Stimulated activated CD4-positive, alpha-beta T cell treated with anti-CD3 and anti-CD28 coated beads, Interleukin-1b, Interleukin-23, amount 100 ng/mL, for 24 hours (primary cell): ENCODE measurements around the gene POTEJ.
"Not testable (repeated sequence)": the region's sequence is repeated elsewhere in the genome, so short reads cannot be mapped to it uniquely, and the experiment has no call there.

ENCODE experiments used
- DNase-seq, 4 experiments: peaks; one replicate each; pipeline ENCODE4 v3.0.0-alpha.2; 2020; ENCODE audit warnings: low read depth in 4 of 4, low spot score in 1 of 4

POTEJ gene

DNA sequence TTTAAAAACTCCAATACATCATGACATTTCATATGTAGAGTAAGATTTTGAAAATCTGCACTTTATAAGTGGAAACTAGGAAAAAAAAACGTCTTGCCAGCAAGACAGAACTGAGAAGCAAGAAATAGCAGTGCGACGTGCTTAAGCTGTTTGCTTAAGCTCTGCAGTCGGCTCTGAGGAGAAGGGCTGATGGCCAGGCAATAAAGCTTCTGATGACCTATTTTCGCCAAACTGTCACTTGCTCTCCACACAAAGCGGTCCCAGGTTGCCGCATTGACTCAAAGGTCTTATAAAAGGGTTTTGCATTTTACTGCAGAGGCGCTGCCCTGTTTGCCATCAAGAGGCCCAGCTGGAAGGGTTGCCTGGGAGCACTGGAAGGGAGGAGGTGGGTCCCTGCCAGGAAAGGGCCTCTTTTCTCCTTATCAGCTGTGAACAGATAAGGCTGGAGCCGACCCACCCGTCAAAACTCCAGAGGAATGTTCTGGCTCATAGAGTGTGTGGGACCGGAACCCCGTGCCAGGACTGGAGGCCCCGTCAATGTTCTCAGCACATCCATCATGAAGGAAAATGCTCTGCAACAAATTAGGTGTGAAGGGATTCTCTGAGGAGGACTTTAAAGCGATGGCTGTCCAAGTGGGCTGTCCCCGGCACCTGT is 9.5 kb upstream of the POTEJ start:
- not testable (repeated sequence) for DNase-seq

DNA sequence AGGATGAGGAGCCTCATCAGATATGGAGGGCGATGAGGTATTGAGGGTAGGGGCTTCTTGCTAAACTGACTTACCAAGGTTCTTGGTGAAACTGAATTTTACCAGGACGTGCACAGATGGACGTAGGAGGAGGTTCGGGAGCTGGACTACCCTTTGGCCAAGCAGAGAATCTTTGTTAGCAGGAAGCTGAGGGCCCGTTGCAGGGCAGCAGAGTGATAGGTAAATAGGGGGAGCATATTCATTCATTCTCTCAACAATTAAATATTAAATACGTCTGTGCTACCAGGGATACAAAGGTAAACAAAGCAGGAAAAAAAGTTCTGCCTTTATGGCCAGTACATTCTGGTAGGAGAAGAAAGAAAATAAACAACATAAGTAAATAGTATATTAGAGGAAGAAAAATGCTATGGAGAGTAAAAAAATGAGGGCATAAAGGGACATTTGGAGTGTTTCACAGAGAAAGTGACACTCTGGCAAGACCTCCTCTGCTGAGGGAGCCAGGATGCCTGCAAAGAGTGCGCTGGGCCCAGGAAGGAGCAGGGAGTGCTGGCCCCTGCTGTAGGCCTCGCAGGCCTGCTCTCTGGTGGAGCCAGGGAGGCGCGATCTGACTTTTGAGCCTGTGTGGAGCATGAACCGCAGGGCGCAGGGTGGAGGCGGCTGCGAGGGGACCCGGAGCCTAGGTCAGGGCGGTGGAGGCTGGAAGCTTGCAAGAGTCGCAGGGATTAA is 2.8 kb upstream of the POTEJ start:
- not testable (repeated sequence) for DNase-seq

DNA sequence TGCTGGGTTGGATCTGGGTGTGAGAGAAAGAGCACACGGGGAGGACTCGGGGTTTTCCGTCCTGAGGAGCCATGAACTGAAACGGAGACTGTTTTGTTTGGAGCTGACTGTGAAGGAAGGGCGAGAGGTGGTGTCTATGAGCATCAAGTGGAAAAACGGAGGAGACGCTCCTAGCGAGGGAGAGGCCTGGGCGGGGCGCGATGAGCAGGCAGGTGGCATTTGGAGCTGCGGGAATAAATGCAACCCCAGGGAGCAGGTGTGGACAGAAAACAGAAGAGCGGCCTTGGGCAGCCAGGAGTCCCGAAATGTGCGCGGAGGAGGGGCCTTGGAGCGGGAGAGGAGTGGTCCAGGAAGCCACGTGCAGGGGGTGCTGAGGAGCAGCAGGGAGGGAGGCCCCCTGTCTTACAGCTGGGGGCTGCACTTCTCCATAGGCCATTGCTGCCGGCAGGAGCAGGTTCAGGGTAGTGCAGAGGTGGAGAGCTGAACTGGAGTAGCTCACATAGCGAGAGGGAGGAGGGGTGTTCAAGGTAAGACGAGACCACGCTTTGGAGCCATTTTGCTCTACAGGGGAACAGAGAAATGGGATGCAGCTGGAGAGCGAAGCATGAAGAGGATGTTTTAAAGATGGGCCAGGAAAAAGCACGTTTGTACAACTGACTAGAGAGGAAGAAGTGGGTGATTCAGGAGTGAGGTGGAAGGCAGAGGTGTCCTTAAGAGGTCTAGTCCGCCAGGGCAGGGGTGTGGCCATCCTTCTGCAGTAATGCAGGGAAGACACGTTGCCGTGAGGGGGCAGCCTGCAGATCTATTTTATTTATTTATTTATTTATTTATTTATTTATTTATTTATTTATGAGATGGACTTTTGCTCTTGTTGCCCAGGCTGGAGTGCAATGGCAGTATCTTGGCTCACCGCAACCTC is 2.0 kb upstream of the POTEJ start:
- not testable (repeated sequence) for DNase-seq

DNA sequence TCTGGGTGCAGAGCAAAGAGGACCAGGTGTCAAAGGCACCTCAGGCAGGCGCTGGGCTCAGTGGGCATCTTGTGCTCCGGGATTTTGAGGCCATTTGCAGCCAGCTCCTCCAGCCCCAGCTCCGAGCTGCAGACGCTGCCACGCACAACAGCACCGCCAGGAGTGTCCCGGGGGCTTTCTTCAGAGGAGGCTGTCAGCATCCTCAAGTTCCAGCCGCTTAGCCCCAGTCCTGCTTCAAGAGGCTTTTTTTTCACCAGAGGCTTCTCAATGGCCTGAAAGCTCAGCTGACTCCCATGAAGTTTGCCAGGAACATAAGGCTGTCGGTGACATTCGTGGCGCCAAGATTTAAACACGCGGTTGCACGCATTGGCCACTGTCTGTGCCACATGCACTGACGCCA is 754 bp upstream of the POTEJ start:
- DNase-seq: not testable (repeated sequence)

DNA sequence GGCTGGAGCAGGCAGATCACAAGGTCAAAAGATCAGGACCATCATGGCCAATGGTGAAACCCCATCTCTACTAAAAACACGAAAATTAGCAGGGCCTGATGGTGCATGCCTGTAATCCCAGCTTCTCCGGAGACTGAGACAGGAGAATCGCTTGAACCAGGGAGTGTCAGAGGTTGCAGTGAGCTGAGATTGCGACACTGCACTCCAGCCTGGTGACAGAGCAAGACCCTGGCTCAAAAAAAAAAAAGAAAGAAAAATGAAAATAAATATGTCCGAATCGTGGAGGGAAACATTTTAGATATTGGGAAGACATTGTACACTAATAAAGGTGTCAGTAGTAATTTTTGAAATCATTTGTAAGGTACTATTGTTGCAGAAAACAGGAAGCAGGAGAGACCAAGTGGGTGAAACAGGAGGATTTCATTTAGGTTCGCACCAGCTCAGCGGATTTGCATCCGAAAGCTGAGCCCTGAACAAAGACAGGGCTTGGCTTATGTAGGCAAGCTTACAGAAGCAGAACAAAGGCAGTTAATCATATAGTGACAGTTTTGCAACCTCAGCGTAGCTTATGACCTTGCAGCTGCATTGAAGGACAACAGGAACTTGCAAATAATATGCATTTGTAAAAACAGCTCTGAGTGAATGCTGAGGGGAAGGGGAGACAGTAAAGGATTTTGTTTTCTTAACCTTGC is 17.7 kb downstream of the POTEJ start:
- DNase-seq: not testable (repeated sequence)

DNA sequence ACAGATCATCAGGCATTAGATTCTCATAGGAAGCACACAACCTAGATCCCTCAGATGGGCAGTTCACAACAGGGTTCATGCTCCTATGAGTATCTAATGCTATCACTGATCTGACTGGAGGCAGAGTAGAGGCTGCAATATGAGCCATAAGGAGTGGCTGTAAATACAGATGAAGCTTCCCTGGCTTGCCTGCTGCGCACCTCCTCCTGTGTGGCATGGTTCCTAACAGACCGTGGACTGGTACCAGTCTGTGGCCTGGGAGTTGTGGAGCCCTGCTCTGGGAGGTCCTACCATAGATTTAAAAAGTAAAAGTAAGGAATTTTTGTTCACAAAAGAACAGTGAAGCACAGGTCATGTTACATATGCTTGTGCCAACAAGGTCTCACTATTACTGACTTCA is 27.7 kb downstream of the POTEJ start:
- DNase-seq: not testable (repeated sequence)

DNA sequence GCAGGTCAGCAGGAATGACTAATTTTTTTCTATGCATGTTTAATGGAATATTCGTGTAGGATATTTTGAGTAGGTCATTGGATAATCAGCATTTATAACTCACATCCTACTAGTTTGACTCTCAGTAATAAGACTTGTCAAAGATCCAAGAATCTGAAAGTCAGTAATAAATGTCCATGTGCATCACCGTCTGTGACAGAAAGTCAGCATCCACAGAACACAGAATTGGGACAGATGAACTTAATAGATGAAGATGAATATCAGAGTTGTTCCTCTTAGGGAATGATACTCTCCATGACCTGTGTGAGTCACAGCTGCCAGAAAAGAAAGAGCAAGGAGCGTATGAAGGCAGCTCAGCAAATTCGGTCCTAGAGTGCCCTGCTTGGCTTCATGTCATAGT is 30.4 kb downstream of the POTEJ start:
- DNase-seq: not testable (repeated sequence)

DNA sequence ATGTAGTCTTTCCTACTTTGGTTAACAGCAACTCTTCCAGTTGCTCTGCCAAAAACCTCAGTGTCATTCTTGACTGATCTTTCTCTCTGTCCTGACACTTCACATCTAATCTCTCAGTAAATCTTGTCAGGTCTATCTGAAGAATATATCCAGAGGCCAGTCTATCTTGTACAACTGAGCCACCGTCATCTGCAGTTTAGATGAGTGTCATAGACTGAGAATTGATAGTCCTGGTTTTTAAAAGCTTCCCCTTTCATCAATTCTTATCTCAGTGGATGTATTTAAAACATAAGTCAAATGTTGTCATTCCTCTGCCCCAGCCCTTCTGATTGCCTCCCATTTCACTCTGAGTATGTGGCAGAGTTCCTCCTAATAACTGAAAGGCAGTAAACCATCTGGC is 38.0 kb downstream of the POTEJ start:
- DNase-seq: not testable (repeated sequence)

DNA sequence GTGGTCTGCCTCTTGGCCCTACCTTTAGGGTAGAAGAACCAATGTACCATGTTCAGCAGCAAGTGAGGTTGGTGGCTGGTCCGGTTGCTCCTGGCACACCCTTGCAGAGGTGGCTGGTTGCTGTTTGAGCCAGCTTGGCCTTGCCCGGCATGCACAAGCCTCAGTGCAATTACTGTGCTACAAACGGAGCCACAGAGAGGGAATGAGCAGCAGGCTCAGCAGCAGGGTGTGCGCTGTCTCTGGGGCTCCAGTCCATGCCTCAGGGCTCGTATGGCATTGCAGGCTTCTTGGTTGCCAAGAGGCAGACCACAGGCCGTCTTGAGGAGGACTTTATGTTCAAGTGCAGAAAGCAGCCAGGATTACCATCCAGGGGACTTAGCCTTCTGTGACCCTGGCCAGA is 53.3 kb downstream of the POTEJ start:
- DNase-seq: not testable (repeated sequence)

DNA sequence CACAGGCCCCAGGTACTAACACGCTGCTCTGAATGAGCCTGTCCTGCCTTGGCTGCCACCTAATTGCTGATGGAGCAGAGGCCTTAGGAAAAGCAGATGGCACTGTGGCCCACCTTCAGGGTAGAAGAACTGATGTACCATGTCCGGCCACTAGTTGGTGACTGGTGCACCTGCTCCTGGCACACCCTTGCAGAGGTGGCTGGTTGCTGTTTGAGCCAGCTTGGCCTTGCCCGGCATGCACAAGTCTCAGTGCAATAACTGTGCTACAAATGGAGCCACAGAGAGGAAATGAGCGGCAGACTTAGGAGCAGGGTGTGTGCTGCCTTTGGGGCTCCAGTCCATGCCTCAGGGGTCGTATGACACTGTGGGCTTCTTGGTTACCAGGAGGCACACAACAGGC is 54.4 kb downstream of the POTEJ start:
- DNase-seq: not testable (repeated sequence)

DNA sequence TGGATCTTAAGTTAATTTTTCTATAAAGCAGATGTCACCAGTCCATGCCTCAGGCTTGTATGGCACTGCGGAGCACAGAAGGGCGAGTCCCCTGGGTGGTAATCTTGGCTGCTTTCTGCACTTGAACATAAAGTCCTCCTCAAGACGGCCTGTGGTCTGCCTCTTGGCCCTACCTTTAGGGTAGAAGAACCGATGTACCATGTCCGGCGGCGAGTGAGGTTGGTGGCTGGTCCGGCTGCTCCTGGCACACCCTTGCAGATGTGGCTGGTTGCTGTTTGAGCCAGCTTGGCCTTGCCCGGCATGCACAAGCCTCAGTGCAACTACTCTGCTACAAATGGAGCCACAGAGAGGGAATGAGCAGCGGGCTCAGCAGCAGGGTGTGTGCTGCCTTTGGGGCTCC is 56.3 kb downstream of the POTEJ start:
- not testable (repeated sequence) for DNase-seq

DNA sequence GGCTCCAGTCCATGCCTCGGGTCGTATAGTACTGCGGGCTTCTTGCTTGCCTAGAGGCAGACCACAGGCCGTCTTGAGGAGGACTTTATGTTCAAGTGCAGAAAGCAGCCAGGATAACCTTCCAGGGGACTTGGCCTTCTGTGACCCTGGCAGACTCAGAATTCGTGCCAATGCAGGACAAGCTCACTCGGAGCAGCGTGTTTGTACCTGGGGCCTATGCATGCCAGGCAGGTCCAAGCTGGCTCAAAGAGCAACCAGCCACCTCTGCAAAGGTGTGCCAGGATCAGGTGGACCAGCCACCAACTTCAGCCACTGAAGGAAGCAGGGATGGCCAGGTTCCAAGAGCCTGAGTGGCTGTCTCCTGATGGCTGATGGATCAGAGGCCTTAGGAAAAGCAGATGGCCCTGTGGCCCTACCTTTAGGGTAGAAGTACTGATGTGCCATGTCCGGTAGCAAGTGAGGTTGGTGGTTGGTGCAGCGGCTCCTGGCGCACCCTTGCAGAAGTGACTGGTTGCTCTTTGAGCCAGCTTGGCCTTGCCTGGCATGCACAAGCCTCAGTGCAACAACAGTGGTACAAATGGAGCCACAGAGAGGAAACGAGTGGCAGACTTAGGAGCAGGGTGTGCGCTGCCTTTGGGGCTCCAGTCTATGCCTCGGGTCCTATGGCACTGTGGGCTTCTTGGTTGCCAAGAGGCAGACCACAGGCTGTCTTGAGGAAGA is 58.9 kb downstream of the POTEJ start:
- DNase-seq: not testable (repeated sequence)

DNA sequence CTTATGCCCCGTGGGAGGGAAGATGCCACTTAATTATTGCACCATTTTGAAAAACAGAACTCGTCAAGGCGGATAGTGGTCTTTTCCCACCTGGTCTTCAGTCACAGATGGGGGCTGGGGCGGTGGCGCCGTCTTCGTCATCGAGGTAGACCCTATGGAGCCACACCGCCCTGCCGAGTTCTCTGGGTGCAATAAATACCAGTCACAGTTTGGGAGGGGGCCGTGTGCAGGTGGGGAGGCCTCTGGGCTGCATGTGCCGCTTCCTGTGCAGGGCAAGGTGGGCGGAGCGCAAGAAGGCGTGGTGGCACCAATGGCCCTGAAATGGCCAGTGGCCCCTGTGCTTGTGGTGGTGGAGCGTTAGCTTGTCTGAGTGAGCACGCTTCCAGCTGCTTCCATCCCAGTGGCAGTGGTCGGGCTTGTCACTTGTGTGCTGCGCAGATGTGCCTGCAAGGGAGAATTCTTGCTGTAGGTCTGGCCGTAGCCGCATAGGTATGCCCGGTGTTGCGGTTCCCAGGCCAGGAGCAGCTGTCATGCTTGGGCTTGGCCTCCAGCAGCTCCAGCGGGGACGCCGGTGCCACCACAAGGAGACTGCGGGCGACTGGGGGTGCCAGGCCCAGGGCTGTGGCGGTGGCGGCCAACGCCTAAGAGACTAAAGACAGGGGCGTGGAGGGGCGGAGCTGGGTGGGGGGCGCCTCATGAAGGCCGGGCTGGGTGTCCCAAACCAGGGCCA is 81.0 kb downstream of the POTEJ start:
- DNase-seq: not testable (repeated sequence)

DNA sequence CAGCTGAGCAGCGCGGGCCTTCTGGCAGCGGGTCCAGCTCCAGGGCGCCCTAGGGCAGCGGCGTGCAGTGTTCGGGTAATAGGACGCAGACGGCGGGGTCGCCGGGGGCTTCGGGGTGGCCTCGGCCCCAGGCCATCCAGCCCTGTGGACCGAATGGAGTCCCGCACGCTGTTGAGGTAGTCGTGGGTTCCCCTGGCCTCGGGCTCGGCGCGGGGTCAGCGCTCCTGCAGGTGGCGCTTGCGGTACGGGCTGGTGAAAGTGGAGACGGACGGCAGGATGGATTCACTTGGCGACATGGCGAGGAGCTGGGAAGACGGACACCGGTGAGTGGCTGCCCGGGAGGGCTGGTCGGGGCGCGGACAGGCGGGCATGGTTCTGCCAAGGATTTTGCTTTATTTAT is 82.2 kb downstream of the POTEJ start:
- DNase-seq: not testable (repeated sequence)

DNA sequence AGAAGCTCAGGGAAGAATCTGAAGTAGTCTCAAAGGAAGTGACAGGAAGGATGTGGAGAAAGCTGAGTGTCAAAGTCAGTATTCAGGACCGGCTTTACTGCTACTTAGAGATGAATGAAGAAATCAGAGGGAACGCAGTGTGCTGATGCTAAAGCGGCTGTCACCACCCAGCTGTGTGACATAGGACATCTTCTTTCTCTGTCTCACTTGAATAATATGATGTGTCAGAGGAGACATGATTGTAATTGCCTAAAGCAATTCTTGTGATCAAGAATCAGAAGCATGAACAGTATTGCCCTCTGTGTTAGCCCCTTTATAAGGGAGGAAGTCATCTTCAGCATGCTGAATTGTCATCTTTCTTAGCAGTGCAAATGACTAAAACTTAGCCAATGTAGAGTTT is 92.0 kb downstream of the POTEJ start:
- not testable (repeated sequence) for DNase-seq
